Measurements from ENCODE around the gene DEDD2. TPM values are rescaled to one million over a fixed set of nuclear protein-coding genes. Genes with fewer than 3 reads are reported as not detected.

The DEDD2 gene
- total RNA-seq, 1 donor from 2014 or later = 26.5 TPM

Other genes with a start within 250 kb of the DEDD2 start
- 3.4 TPM for gene ATP1A3, start 223.4 kb downstream of the DEDD2 start, total RNA-seq (ENCODE audit: insufficient read depth, low replicate concordance)
- not detected for gene GRIK5, start 147.5 kb downstream of the DEDD2 start, total RNA-seq (ENCODE audit: insufficient read depth, low replicate concordance)
- 7.7 TPM for gene ZNF574, start 141.5 kb downstream of the DEDD2 start, total RNA-seq (ENCODE audit: insufficient read depth, low replicate concordance)
- gene POU2F2, start 85.2 kb downstream of the DEDD2 start, total RNA-seq (ENCODE audit: insufficient read depth, low replicate concordance) = 2.9 TPM
- gene ZNF526, start 2.6 kb upstream of the DEDD2 start, total RNA-seq (ENCODE audit: insufficient read depth, low replicate concordance) = 7.5 TPM
- 7.2 TPM for gene GSK3A, start 24.9 kb upstream of the DEDD2 start, total RNA-seq (ENCODE audit: insufficient read depth, low replicate concordance)
- 33.2 TPM for gene ERF, start 37.5 kb upstream of the DEDD2 start, total RNA-seq (ENCODE audit: insufficient read depth, low replicate concordance)
- gene CIC, start 51.6 kb upstream of the DEDD2 start, total RNA-seq (ENCODE audit: insufficient read depth, low replicate concordance) = 10.4 TPM
- gene PRR19, start 84.5 kb upstream of the DEDD2 start, total RNA-seq (ENCODE audit: insufficient read depth, low replicate concordance) = not detected
- gene PAFAH1B3, start 84.9 kb upstream of the DEDD2 start, total RNA-seq (ENCODE audit: insufficient read depth, low replicate concordance) = 3.4 TPM
- not detected for gene TMEM145, start 95.6 kb upstream of the DEDD2 start, total RNA-seq (ENCODE audit: insufficient read depth, low replicate concordance)
- gene MEGF8, start 108.0 kb upstream of the DEDD2 start, total RNA-seq (ENCODE audit: insufficient read depth, low replicate concordance) = 19.5 TPM
- gene CNFN, start 172.6 kb upstream of the DEDD2 start, total RNA-seq (ENCODE audit: insufficient read depth, low replicate concordance) = not detected
- gene LIPE, start 209.7 kb upstream of the DEDD2 start, total RNA-seq (ENCODE audit: insufficient read depth, low replicate concordance) = 6.5 TPM
- gene CXCL17, start 225.3 kb upstream of the DEDD2 start, total RNA-seq (ENCODE audit: insufficient read depth, low replicate concordance) = not detected